IPS-18a (cell line): ENCODE measurements around the gene DLL1.

Experiments used
- H3K27ac ChIP-seq: one replicate; pipeline ENCODE4 v1.5.1; 2013; ENCODE audit warnings: low read length
- H3K27me3 ChIP-seq: one replicate; pipeline ENCODE4 v1.6.1; 2013; ENCODE audit warnings: mild to moderate bottlenecking, low read length; ENCODE audit not compliant: control insufficient read depth, insufficient read depth
- H3K36me3 ChIP-seq: one replicate; pipeline ENCODE4 v1.6.1; 2013; ENCODE audit warnings: low read depth, low read length; ENCODE audit not compliant: control insufficient read depth
- H3K4me1 ChIP-seq: one replicate; pipeline ENCODE4 v1.6.1; 2013; ENCODE audit warnings: low read depth, low read length; ENCODE audit not compliant: control insufficient read depth
- H3K4me3 ChIP-seq: one replicate; pipeline ENCODE4 v1.5.1; 2013; ENCODE audit warnings: low read length
- H3K9ac ChIP-seq: one replicate; pipeline ENCODE4 v1.6.1; 2013; ENCODE audit warnings: mild to moderate bottlenecking, low read length, moderate library complexity
- H3K9me3 ChIP-seq: one replicate; pipeline ENCODE4 v1.6.1; 2013; ENCODE audit warnings: low read depth, low read length; ENCODE audit not compliant: control insufficient read depth

The DLL1 gene

DNA sequence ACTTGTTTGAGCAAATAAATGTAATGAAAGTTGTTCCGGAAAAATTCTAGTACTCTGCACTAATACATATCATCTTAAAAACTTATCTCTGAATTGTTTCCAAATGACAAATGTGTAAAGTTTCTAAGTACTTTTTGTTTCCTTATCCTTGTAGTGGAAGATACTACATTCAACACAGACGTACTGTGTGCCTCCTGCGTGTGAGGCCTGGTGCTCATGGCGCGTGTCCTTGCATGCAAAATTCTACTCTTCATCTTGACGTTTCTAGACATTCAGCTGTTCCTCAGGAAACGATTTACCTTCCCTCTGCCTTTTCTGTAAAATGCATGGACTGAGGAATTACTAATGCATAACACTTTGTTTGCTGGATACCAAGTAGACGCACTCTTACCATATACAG, 11.5 kb downstream of the DLL1 start:
- H3K4me1 ChIP-seq: no peaks in the 10 kb centered on the region
- peaks cover 4% of the 10 kb centered on the region for H3K36me3 ChIP-seq
- H3K4me3 ChIP-seq: no peak overlapping the region
- no peak overlapping the region for H3K27ac ChIP-seq
- H3K9me3 ChIP-seq: no peaks in the 10 kb centered on the region
- no peak overlapping the region for H3K9ac ChIP-seq
- H3K27me3 ChIP-seq: no peaks in the 10 kb centered on the region

DNA sequence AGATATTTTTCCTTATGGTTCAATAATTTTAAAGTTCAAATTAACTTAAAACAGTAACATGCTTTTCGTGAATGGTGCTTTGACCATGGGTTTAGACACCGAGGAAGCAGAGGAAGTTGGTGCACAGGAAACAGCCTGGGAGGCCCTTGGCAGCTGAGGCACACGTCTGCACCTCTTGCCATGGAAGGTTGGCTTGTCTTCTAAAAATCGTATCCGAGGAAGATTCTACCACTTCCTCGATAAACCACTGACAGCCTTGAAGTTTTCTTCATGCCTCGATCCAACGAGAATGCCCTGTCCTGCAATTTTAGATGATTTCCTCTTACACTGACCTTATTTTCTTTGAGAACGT, 12.2 kb downstream of the DLL1 start:
- Histone ChIP-seq H3K27me3 (no peaks in the 10 kb centered on the region), H3K36me3 (peaks cover 4% of the 10 kb centered on the region), H3K9ac (no peak overlapping the region), H3K9me3 (no peaks in the 10 kb centered on the region), H3K27ac (no peak overlapping the region), H3K4me1 (no peaks in the 10 kb centered on the region), H3K4me3 (no peak overlapping the region)

DNA sequence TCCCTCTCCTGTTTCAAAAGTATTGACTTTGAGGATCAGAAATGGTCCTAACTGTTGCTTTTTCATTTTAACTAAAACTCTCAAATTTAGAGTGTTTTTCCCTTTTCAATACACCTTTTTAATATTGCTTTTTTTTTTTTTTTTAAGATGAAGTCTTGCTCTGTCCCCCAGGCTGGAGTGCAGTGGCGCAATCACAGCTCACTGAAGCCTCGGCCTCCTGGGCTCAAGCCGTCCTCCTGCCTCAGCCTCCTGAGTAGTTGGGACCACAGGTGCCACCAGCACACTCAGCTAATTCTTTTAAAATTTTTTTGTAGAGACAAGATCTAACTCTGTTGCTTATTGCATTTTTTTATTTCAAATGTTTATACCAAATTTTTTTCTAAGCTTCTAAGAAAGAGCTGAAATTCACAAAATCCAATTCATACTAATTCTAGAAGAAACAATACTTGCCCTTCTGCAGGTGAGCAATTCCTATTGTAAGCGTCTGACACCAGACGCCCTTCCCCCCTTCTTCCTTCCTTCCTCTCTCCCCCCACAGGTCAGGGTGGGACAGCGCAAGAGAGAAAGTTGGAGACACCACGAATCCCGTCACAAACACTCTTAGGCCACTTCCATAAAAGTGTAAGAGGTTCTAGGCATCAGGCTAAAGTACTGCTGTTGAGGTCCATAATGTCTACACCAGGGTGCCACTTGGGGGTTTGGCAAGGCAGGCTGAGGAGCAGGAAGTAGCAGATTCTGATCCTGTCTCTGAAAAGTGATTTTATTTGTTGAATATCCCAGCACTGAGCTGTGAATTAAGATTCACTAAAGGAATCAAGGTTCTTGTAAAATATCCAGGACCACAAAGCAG, 12.8 kb downstream of the DLL1 start:
- Histone ChIP-seq H3K27me3 (no peaks in the 10 kb centered on the region), H3K9me3 (no peaks in the 10 kb centered on the region), H3K9ac (no peak overlapping the region), H3K4me1 (no peaks in the 10 kb centered on the region), H3K36me3 (peaks cover 4% of the 10 kb centered on the region), H3K4me3 (no peak overlapping the region), H3K27ac (no peak overlapping the region)

DNA sequence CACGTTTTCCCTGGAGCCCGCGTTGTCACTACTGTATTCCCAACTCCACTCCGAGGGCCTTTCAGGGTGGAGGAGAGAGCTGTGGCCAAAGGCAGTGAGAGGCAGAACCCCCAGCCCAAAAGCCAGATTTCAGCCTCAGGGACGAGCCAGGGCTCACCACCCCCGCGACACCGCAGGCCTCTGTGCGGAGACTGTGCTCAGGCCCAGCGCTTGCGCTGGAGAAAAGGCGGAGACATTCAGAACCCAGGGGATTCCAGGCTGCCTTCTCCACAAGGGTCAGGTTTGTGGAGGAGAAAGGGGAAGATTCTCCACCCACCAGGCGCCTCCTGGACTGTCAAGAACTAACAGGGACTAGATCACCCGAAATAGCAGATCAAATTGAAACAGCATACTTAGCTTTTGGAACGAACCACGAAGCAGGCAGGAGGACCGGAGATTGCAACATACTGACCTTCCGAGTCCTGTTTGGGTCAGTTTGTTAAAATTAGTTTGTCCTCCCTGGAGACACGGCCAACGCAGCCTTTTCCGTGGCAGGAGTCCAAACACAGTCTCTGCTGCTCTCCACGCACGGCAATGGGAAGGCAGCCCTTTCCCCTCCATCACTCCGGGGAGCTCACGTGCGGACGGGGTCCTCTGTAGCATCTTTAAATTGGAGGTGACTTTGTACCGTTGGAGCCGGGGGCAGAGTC, 14.4 kb downstream of the DLL1 start:
- H3K4me1 ChIP-seq: no peaks in the 10 kb centered on the region
- no peak overlapping the region for H3K4me3 ChIP-seq
- H3K9ac ChIP-seq: no peak overlapping the region
- no peaks in the 10 kb centered on the region for H3K9me3 ChIP-seq
- H3K27ac ChIP-seq: no peak overlapping the region
- H3K27me3 ChIP-seq: no peaks in the 10 kb centered on the region
- no peaks in the 10 kb centered on the region for H3K36me3 ChIP-seq

DNA sequence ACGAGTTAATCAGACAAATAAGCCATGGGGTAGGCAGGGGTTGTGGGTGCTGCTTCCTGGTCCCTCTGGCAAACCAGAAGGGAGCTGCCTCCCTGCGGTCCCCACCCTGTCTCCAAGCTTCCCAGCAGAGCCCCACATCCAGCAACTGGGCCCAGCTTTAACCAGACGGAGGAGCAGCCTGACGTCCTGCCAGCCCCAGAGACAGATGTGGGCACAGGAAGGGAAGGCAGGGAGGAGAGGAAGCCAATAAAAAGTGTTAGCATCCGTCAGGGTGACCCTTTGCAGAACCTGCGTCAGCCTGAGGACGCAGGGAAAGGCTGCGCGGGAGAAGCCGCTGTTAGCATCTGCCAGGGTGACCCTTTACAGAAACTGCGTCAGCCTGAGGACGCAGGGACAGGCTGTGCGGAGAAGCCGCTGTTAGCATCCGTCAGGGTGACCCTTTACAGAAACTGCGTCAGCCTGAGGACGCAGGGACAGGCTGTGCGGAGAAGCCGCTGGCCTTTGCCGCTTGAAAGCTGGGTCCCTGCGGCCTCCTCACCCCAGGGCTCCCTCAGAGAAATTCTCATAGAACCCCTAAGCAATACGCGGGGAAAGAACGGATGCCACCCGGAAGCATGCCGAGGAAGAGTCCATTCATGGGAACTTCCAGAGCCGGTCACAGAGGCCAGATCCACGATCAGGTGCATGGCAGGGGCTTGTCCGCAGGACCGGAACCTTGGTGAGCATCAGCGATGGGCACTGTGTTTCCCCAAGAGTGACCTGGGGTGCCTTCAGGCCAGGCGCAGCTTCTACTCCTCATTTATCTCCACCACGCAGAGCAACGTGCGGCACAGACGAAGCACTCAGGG, 15.9 kb downstream of the DLL1 start:
- Histone ChIP-seq H3K36me3 (no peaks in the 10 kb centered on the region), H3K27ac (no peak overlapping the region), H3K4me1 (no peaks in the 10 kb centered on the region), H3K9ac (no peak overlapping the region), H3K27me3 (no peaks in the 10 kb centered on the region), H3K4me3 (no peak overlapping the region), H3K9me3 (no peaks in the 10 kb centered on the region)

DNA sequence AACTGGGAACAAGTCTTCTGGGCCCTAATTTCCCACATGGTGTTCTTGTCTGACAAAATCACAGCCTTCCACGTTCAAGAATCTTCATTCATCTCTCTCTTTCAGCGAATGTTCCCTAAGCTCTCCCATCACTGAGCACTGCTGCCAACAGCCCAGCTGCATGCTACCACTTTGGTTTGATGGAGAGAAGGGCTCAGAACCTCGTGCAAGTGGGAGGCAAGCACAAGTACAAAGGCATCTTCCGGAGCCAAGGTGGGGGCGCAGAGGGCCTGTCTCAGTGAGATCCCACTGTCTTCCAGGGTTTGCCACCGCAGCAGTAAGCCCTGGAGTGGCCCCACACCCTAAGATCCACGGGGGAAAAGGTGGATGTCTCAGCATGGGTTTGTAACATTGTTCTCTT, 17.2 kb downstream of the DLL1 start:
- H3K9me3 ChIP-seq: no peaks in the 10 kb centered on the region
- H3K4me1 ChIP-seq: peaks cover 5% of the 10 kb centered on the region
- H3K36me3 ChIP-seq: no peaks in the 10 kb centered on the region
- no peaks in the 10 kb centered on the region for H3K27me3 ChIP-seq
- H3K27ac ChIP-seq: no peak overlapping the region
- H3K9ac ChIP-seq: no peak overlapping the region
- no peak overlapping the region for H3K4me3 ChIP-seq

DNA sequence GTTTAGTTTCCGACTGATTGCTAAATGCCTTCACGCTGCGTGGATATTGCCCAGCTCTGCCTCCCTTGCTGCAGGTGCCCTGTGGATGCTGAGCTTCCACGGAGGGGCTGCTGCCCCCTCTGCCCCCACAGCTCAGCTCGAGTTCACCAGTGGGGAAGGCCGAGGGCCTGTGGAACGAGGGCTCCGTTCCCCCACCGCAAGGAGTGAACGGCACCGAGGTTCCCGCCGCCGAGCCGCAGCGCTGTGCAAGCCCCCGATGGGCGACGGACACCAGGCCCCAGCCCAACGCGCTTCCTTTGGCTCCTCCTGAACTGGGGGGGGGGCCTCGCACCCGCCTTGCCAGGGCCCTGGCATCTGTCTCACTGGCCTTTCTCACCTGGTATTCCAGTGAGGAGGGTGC, 17.7 kb downstream of the DLL1 start:
- no peak overlapping the region for H3K9ac ChIP-seq
- H3K9me3 ChIP-seq: no peaks in the 10 kb centered on the region
- no peak overlapping the region for H3K27ac ChIP-seq
- no peak overlapping the region for H3K4me3 ChIP-seq
- no peaks in the 10 kb centered on the region for H3K36me3 ChIP-seq
- H3K4me1 ChIP-seq: peaks cover 5% of the 10 kb centered on the region
- no peaks in the 10 kb centered on the region for H3K27me3 ChIP-seq

DNA sequence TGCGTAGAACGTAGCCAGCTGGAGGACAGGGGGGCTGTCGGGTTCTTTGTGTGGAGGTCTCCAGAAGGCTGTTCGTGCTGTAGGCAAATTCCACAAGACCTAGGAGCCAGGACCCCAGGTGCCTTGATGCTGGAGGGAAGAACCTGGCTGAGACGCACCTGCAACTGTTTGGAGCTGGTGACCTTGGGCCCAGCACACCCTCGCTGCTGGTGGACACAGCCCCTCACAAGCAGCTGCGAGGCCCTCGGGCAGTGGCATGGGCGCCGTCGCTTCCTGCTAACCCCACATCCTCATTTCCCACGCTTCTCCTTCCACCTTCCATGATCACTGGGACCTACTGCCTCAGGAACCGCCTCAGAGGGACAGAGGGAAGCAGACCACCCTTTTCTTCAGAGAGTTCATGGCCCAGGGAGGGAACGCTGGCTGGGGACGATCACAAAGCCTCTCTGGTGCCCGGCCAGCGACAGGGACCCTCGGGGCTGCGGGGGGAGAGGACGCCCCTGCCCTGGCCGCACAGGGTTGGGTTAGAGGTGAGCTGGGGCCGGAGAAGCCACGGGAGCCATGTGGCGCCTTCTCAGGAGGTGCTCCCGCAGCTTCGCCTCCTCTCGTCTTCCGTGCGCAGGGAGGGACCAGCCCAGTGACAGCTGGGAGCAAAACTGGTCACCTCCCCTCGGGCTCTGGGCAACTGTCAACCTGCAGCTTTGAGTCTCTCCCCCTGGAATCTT, 18.4 kb downstream of the DLL1 start:
- Histone ChIP-seq H3K9ac (no peak overlapping the region), H3K27me3 (no peaks in the 10 kb centered on the region), H3K4me3 (no peak overlapping the region), H3K4me1 (peaks cover 5% of the 10 kb centered on the region), H3K9me3 (no peaks in the 10 kb centered on the region), H3K36me3 (no peaks in the 10 kb centered on the region), H3K27ac (no peak overlapping the region)

DNA sequence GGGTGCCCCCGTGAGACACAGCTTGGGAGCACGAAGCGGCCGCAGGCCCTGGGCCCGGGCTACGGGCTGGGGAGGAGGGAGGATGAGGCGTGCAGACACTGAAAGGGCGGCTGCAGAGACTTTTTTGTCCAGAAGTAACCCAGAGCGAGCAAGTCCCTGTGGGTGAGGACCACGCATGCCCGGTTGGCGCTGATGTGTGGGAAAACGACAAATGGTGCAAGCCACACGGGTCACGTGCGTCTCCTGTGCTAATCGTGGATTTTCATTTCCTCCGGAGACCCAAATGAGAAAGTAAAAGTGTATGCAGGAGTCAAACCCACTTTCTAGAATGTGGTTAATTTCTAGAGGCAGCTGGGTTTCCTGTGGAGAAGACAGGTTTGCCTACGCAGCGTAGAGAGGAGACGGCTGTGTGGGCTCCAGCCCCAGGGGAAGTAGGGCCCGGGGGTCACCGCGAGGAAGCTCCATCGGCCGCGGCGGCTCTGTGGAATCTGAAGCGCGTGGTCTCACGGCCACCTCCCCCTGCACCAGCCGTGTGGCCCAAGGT, 19.0 kb downstream of the DLL1 start:
- Histone ChIP-seq H3K27me3 (no peaks in the 10 kb centered on the region), H3K36me3 (no peaks in the 10 kb centered on the region), H3K4me1 (peaks cover 5% of the 10 kb centered on the region), H3K4me3 (no peak overlapping the region), H3K27ac (no peak overlapping the region), H3K9ac (no peak overlapping the region), H3K9me3 (no peaks in the 10 kb centered on the region)

DNA sequence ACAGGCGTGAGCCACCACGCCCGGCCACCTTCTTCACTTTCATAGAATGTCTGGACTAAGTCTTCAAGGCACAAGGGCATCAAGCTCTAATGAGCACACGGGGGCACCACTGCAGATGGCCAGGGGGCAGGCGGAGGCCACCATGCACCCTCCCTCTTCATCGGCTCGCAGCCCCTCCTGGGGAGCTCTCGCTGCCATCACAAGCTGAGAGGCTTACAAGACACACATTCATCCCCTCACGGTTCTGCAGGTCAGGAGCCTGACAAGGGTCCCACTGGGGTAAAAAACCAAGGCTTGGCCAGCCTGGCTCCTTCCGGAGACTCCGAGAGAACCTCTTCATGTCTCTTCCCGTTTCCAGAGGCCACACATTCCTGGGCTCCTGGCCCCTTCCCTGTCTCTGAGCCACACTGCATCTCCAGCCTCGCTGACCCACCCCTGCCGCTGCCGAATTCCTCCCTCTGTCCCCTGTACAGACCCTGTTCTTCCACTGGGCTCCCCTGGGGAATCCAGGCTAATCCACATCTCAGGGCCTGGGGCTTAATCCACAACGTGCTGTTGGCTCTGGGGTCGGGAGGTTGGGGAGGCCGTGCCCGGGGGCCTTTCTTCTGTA, 19.8 kb downstream of the DLL1 start:
- Histone ChIP-seq H3K27ac (no peak overlapping the region), H3K9ac (no peak overlapping the region), H3K27me3 (no peaks in the 10 kb centered on the region)

More for the DNA sequence above, 19.8 kb downstream of the DLL1 start:
- peaks cover 8% of the 10 kb centered on the region for H3K4me1 ChIP-seq
- no peaks in the 10 kb centered on the region for H3K36me3 ChIP-seq
- H3K4me3 ChIP-seq: no peak overlapping the region
- H3K9me3 ChIP-seq: no peaks in the 10 kb centered on the region
